Liver (tissue), 9 donors: ENCODE measurements around the gene FLNB. TPM values are rescaled to one million over a fixed set of nuclear protein-coding genes. Genes with fewer than 3 reads are reported as not detected.

ENCODE experiments used
- DNase-seq: peaks from one replicate; pipeline ENCODE4 v3.0.0-alpha.2; 2017; ENCODE audit warnings: low spot score
- H3K27ac ChIP-seq, 2 donors: one replicate each; pipeline ENCODE4 v1.7.0; 2013; ENCODE audit warnings: inconsistent platforms in 2 of 2, low read length in 2 of 2, control low read depth in 1 of 2, low read depth in 1 of 2, mild to moderate bottlenecking in 1 of 2
- H3K27me3 ChIP-seq, 4 donors: one replicate each; pipeline versions ENCODE4 v1.6.1 to v1.7.0; 2013; ENCODE audit warnings: low read length in 3 of 4, inconsistent platforms in 1 of 4, mild to moderate bottlenecking in 1 of 4, moderate library complexity in 1 of 4; ENCODE audit not compliant: control insufficient read depth in 4 of 4, insufficient read depth in 4 of 4
- H3K36me3 ChIP-seq, 4 donors: one replicate each; pipeline versions ENCODE4 v1.6.1 to v1.7.0; 2013; ENCODE audit warnings: low read length in 3 of 4, mild to moderate bottlenecking in 3 of 4, low read depth in 1 of 4, moderate library complexity in 1 of 4; ENCODE audit not compliant: control insufficient read depth in 4 of 4, insufficient read depth in 3 of 4
- H3K4me1 ChIP-seq, 4 donors: one replicate each; pipeline versions ENCODE4 v1.6.1 to v1.7.0; 2013; ENCODE audit warnings: low read length in 3 of 4, mild to moderate bottlenecking in 3 of 4, moderate library complexity in 1 of 4; ENCODE audit not compliant: control insufficient read depth in 4 of 4, insufficient read depth in 4 of 4
- H3K4me3 ChIP-seq, 3 donors: one replicate each; pipeline versions ENCODE4 v1.6.1 to v1.7.0; 2013; ENCODE audit warnings: low read length in 3 of 3, control low read depth in 1 of 3, low read depth in 1 of 3, mild to moderate bottlenecking in 1 of 3
- H3K9ac ChIP-seq, 2 donors: one replicate each; pipeline ENCODE4 v1.7.0; 2013; ENCODE audit warnings: low read length in 2 of 2, mild to moderate bottlenecking in 2 of 2, moderate library complexity in 2 of 2, control low read depth in 1 of 2, low read depth in 1 of 2
- H3K9me3 ChIP-seq, 4 donors: one replicate each; pipeline versions ENCODE4 v1.6.1 to v1.7.0; 2013; ENCODE audit warnings: low read length in 3 of 4; ENCODE audit not compliant: control insufficient read depth in 4 of 4
- CTCF ChIP-seq: fragments of 150-350 bp; IDR thresholded peaks from 2 replicates; pipeline ENCODE4 v1.5.1; 2017; ENCODE audit warnings: improper control_type of control experiment, low read depth, low read length; ENCODE audit not compliant: missing input control
- EGR1 ChIP-seq, 2 donors: IDR thresholded peaks; 2 replicates each; pipeline ENCODE4 v1.6.1; 2016 to 2018; ENCODE audit warnings: antibody characterized with exemption in 2 of 2, low read depth in 2 of 2
- FOXA1 ChIP-seq: IDR thresholded peaks from 2 replicates; pipeline ENCODE4 v1.6.1; 2016; ENCODE audit warnings: antibody characterized with exemption
- FOXA2 ChIP-seq: IDR thresholded peaks from 2 replicates; pipeline ENCODE4 v1.6.1; 2016; ENCODE audit warnings: antibody characterized with exemption
- GABPA ChIP-seq, 2 donors: IDR thresholded peaks in 1 of 2; conservative IDR thresholded peaks in 1 of 2; 2 replicates each; pipeline ENCODE4 v1.6.1; 2016; ENCODE audit warnings: antibody characterized with exemption in 2 of 2, mild to moderate bottlenecking in 1 of 2, moderate library complexity in 1 of 2
- HNF4A ChIP-seq, 2 donors: conservative IDR thresholded peaks; 2 replicates each; pipeline ENCODE4 v1.6.1; 2016; ENCODE audit warnings: antibody characterized with exemption in 2 of 2, mild to moderate bottlenecking in 2 of 2
- HNF4G ChIP-seq: IDR thresholded peaks from 2 replicates; pipeline ENCODE4 v1.6.1; 2016; ENCODE audit warnings: antibody characterized with exemption
- JUND ChIP-seq, 2 donors: IDR thresholded peaks; 2 replicates each; pipeline ENCODE4 v1.6.1; 2016; ENCODE audit warnings: antibody characterized with exemption in 2 of 2
- MAX ChIP-seq: IDR thresholded peaks from 2 replicates; pipeline ENCODE4 v1.6.1; 2016; ENCODE audit warnings: antibody characterized with exemption
- NR2F2 ChIP-seq: IDR thresholded peaks from 2 replicates; pipeline ENCODE4 v1.6.1; 2016; ENCODE audit warnings: antibody characterized with exemption
- RAD21 ChIP-seq, 2 donors: IDR thresholded peaks; 2 replicates each; pipeline ENCODE4 v1.6.1; 2016; ENCODE audit warnings: antibody characterized with exemption in 2 of 2, mild to moderate bottlenecking in 2 of 2
- RXRA ChIP-seq, 2 donors: IDR thresholded peaks; 2 replicates each; pipeline ENCODE4 v1.6.1; 2017 to 2018; ENCODE audit warnings: antibody characterized with exemption in 2 of 2, mild to moderate bottlenecking in 1 of 2
- SP1 ChIP-seq: IDR thresholded peaks from 2 replicates; pipeline ENCODE4 v1.6.1; 2018; ENCODE audit warnings: antibody characterized with exemption, mild to moderate bottlenecking
- TAF1 ChIP-seq: conservative IDR thresholded peaks from 2 replicates; pipeline ENCODE4 v1.6.1; 2016; ENCODE audit warnings: antibody characterized with exemption, mild to moderate bottlenecking
- YY1 ChIP-seq: IDR thresholded peaks from 2 replicates; pipeline ENCODE4 v1.6.1; 2016; ENCODE audit warnings: antibody characterized with exemption, mild to moderate bottlenecking
- ZBTB33 ChIP-seq: IDR thresholded peaks from 2 replicates; pipeline ENCODE4 v1.6.1; 2016; ENCODE audit warnings: antibody characterized with exemption
- WGBS: extraction: QIAGEN DNeasy Blood & Tissue Kit; methylation state at CpG from one replicate; pipeline ENCODE4 v1.1.7; 2013; 5-methylcytosine and 5-hydroxymethylcytosine counted together
- polyA plus RNA-seq, 2 donors: library from polyadenylated mRNA; stranded (reverse) in 1 of 2; unstranded in 1 of 2; fragments of 200-250 nt in 1 of 2; fragments of >200 nt in 1 of 2; fragmentation: Nextera tagmentation in 1 of 2; extraction: Ambion mirVana in 1 of 2; gene quantifications; one replicate each; pipeline versions ENCODE4 v1.2.1 to v1.2.3, GENCODE V29; 2013 to 2015
- total RNA-seq, 2 donors: library from RNA; depleted of rRNA; stranded (reverse); fragments of >200 nt; gene quantifications; one replicate each; pipeline ENCODE4 v1.2.3, GENCODE V29; 2014
- TF ChIP-seq, protein P1 (sequence below): IDR thresholded peaks from 2 replicates; pipeline ENCODE4 v1.6.1; 2016; ENCODE audit warnings: antibody characterized with exemption
- TF ChIP-seq, protein P2 (sequence below): IDR thresholded peaks from 2 replicates; pipeline ENCODE4 v1.6.1; 2016; ENCODE audit warnings: antibody characterized with exemption, mild to moderate bottlenecking
- donor health status: healthy.
- donor health status: healthy.
- donor health status: healthy.
- donor health status: healthy.
- donor health status: healthy.

Gene FLNB
- total and polyA plus RNA-seq, 4 donors = 22.9 to 124 (median 44.3) TPM

DNA sequence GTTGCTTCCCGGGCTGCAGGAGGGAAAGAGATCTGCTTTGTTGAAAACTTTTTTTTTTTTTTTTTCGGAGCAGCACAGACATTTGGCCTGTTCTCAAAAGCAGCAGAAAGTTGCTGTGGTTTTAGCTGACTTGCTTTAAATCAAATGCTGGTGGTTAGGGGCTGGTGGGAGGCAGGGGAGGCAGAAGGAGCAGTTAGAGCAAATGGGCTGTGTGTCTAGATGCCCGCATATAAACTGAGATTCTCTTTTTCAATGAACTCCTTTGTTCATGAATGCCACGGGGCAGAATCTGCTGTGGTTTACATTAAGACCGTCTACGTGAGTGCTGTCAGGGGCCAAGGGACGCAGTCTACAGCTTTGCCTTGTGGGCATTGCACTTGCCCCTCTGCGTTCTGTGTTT, 95.9 kb downstream of the FLNB start:
- H3K36me3 ChIP-seq = peaks cover 4 to 30% (median 21%) of the 10 kb centered on the region in 4 donors
- no peak for DNase-seq
- no peaks in the 10 kb centered on the region for H3K27me3 ChIP-seq
- 82% methylated on average over 8 of the region's 8 CpGs for WGBS
- peak overlapping the region; percentile 46 to 83 for H3K27ac ChIP-seq
- peaks cover 5 to 59% (median 48%) of the 10 kb centered on the region in 4 donors for H3K4me1 ChIP-seq
- no peak overlapping the region for H3K4me3 ChIP-seq
- no peak for TF ChIP-seq FOXA1
- no peak for TF ChIP-seq GABPA (IDR thresholded peaks at IDR 0.05 in 1 of 2, conservative IDR thresholded peaks at IDR 0.05 in 1 of 2)
- TF ChIP-seq NR2F2 = no peak
- no peak for TF ChIP-seq HNF4A (conservative IDR thresholded peaks at IDR 0.05)
- no peak for TF ChIP-seq FOXA2
- TF ChIP-seq, protein P1, sequence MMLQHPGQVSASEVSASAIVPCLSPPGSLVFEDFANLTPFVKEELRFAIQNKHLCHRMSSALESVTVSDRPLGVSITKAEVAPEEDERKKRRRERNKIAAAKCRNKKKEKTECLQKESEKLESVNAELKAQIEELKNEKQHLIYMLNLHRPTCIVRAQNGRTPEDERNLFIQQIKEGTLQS = no peak
- TF ChIP-seq MAX = no peak
- no peak for TF ChIP-seq CTCF
- TF ChIP-seq YY1 = no peak
- TF ChIP-seq JUND (IDR thresholded peaks at IDR 0.05) = no peak
- no peak for TF ChIP-seq ZBTB33
- TF ChIP-seq HNF4G = no peak
- TF ChIP-seq SP1 = no peak
- TF ChIP-seq EGR1 (IDR thresholded peaks at IDR 0.05; ENCODE audit: low read depth in 2 of 2) = no peak
- no peak for TF ChIP-seq RXRA (IDR thresholded peaks at IDR 0.05)
- no peak for TF ChIP-seq RAD21 (IDR thresholded peaks at IDR 0.05)
- TF ChIP-seq TAF1 = no peak
- TF ChIP-seq, protein P2, sequence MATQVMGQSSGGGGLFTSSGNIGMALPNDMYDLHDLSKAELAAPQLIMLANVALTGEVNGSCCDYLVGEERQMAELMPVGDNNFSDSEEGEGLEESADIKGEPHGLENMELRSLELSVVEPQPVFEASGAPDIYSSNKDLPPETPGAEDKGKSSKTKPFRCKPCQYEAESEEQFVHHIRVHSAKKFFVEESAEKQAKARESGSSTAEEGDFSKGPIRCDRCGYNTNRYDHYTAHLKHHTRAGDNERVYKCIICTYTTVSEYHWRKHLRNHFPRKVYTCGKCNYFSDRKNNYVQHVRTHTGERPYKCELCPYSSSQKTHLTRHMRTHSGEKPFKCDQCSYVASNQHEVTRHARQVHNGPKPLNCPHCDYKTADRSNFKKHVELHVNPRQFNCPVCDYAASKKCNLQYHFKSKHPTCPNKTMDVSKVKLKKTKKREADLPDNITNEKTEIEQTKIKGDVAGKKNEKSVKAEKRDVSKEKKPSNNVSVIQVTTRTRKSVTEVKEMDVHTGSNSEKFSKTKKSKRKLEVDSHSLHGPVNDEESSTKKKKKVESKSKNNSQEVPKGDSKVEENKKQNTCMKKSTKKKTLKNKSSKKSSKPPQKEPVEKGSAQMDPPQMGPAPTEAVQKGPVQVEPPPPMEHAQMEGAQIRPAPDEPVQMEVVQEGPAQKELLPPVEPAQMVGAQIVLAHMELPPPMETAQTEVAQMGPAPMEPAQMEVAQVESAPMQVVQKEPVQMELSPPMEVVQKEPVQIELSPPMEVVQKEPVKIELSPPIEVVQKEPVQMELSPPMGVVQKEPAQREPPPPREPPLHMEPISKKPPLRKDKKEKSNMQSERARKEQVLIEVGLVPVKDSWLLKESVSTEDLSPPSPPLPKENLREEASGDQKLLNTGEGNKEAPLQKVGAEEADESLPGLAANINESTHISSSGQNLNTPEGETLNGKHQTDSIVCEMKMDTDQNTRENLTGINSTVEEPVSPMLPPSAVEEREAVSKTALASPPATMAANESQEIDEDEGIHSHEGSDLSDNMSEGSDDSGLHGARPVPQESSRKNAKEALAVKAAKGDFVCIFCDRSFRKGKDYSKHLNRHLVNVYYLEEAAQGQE = no peak
- H3K9me3 ChIP-seq = no peaks in the 10 kb centered on the region
- H3K9ac ChIP-seq = no peak overlapping the region
